Liver (tissue), 9 donors: Measurements from ENCODE around the gene AKNA. TPM values are rescaled to one million over a fixed set of nuclear protein-coding genes. Genes with fewer than 3 reads are reported as not detected.

ENCODE experiments used
- DNase-seq: peaks from one replicate; pipeline ENCODE4 v3.0.0-alpha.2; 2017; ENCODE audit warnings: low spot score
- H3K27ac ChIP-seq, 2 donors: one replicate each; pipeline ENCODE4 v1.7.0; 2013; ENCODE audit warnings: inconsistent platforms in 2 of 2, low read length in 2 of 2, control low read depth in 1 of 2, low read depth in 1 of 2, mild to moderate bottlenecking in 1 of 2
- H3K27me3 ChIP-seq, 4 donors: one replicate each; pipeline versions ENCODE4 v1.6.1 to v1.7.0; 2013; ENCODE audit warnings: low read length in 3 of 4, inconsistent platforms in 1 of 4, mild to moderate bottlenecking in 1 of 4, moderate library complexity in 1 of 4; ENCODE audit not compliant: control insufficient read depth in 4 of 4, insufficient read depth in 4 of 4
- H3K36me3 ChIP-seq, 4 donors: one replicate each; pipeline versions ENCODE4 v1.6.1 to v1.7.0; 2013; ENCODE audit warnings: low read length in 3 of 4, mild to moderate bottlenecking in 3 of 4, low read depth in 1 of 4, moderate library complexity in 1 of 4; ENCODE audit not compliant: control insufficient read depth in 4 of 4, insufficient read depth in 3 of 4
- H3K4me1 ChIP-seq, 4 donors: one replicate each; pipeline versions ENCODE4 v1.6.1 to v1.7.0; 2013; ENCODE audit warnings: low read length in 3 of 4, mild to moderate bottlenecking in 3 of 4, moderate library complexity in 1 of 4; ENCODE audit not compliant: control insufficient read depth in 4 of 4, insufficient read depth in 4 of 4
- H3K4me3 ChIP-seq, 3 donors: one replicate each; pipeline versions ENCODE4 v1.6.1 to v1.7.0; 2013; ENCODE audit warnings: low read length in 3 of 3, control low read depth in 1 of 3, low read depth in 1 of 3, mild to moderate bottlenecking in 1 of 3
- H3K9ac ChIP-seq, 2 donors: one replicate each; pipeline ENCODE4 v1.7.0; 2013; ENCODE audit warnings: low read length in 2 of 2, mild to moderate bottlenecking in 2 of 2, moderate library complexity in 2 of 2, control low read depth in 1 of 2, low read depth in 1 of 2
- H3K9me3 ChIP-seq, 4 donors: one replicate each; pipeline versions ENCODE4 v1.6.1 to v1.7.0; 2013; ENCODE audit warnings: low read length in 3 of 4; ENCODE audit not compliant: control insufficient read depth in 4 of 4
- ATF3 ChIP-seq: IDR thresholded peaks from 2 replicates; pipeline ENCODE4 v1.6.1; 2016; ENCODE audit warnings: antibody characterized with exemption
- CTCF ChIP-seq: fragments of 150-350 bp; IDR thresholded peaks from 2 replicates; pipeline ENCODE4 v1.5.1; 2017; ENCODE audit warnings: improper control_type of control experiment, low read depth, low read length; ENCODE audit not compliant: missing input control
- EGR1 ChIP-seq, 2 donors: IDR thresholded peaks; 2 replicates each; pipeline ENCODE4 v1.6.1; 2016 to 2018; ENCODE audit warnings: antibody characterized with exemption in 2 of 2, low read depth in 2 of 2
- FOXA1 ChIP-seq: IDR thresholded peaks from 2 replicates; pipeline ENCODE4 v1.6.1; 2016; ENCODE audit warnings: antibody characterized with exemption
- FOXA2 ChIP-seq: IDR thresholded peaks from 2 replicates; pipeline ENCODE4 v1.6.1; 2016; ENCODE audit warnings: antibody characterized with exemption
- GABPA ChIP-seq, 2 donors: IDR thresholded peaks in 1 of 2; conservative IDR thresholded peaks in 1 of 2; 2 replicates each; pipeline ENCODE4 v1.6.1; 2016; ENCODE audit warnings: antibody characterized with exemption in 2 of 2, mild to moderate bottlenecking in 1 of 2, moderate library complexity in 1 of 2
- HNF4A ChIP-seq, 2 donors: conservative IDR thresholded peaks; 2 replicates each; pipeline ENCODE4 v1.6.1; 2016; ENCODE audit warnings: antibody characterized with exemption in 2 of 2, mild to moderate bottlenecking in 2 of 2
- HNF4G ChIP-seq: IDR thresholded peaks from 2 replicates; pipeline ENCODE4 v1.6.1; 2016; ENCODE audit warnings: antibody characterized with exemption
- JUND ChIP-seq, 2 donors: IDR thresholded peaks; 2 replicates each; pipeline ENCODE4 v1.6.1; 2016; ENCODE audit warnings: antibody characterized with exemption in 2 of 2
- MAX ChIP-seq: IDR thresholded peaks from 2 replicates; pipeline ENCODE4 v1.6.1; 2016; ENCODE audit warnings: antibody characterized with exemption
- NR2F2 ChIP-seq: IDR thresholded peaks from 2 replicates; pipeline ENCODE4 v1.6.1; 2016; ENCODE audit warnings: antibody characterized with exemption
- RAD21 ChIP-seq, 2 donors: IDR thresholded peaks; 2 replicates each; pipeline ENCODE4 v1.6.1; 2016; ENCODE audit warnings: antibody characterized with exemption in 2 of 2, mild to moderate bottlenecking in 2 of 2
- REST ChIP-seq: IDR thresholded peaks from 2 replicates; pipeline ENCODE4 v1.6.1; 2016; ENCODE audit warnings: antibody characterized with exemption, mild to moderate bottlenecking
- RXRA ChIP-seq, 2 donors: IDR thresholded peaks; 2 replicates each; pipeline ENCODE4 v1.6.1; 2017 to 2018; ENCODE audit warnings: antibody characterized with exemption in 2 of 2, mild to moderate bottlenecking in 1 of 2
- SP1 ChIP-seq: IDR thresholded peaks from 2 replicates; pipeline ENCODE4 v1.6.1; 2018; ENCODE audit warnings: antibody characterized with exemption, mild to moderate bottlenecking
- YY1 ChIP-seq: IDR thresholded peaks from 2 replicates; pipeline ENCODE4 v1.6.1; 2016; ENCODE audit warnings: antibody characterized with exemption, mild to moderate bottlenecking
- ZBTB33 ChIP-seq: IDR thresholded peaks from 2 replicates; pipeline ENCODE4 v1.6.1; 2016; ENCODE audit warnings: antibody characterized with exemption
- WGBS: extraction: QIAGEN DNeasy Blood & Tissue Kit; methylation state at CpG from one replicate; pipeline ENCODE4 v1.1.7; 2013; 5-methylcytosine and 5-hydroxymethylcytosine counted together
- polyA plus RNA-seq, 2 donors: library from polyadenylated mRNA; stranded (reverse) in 1 of 2; unstranded in 1 of 2; fragments of 200-250 nt in 1 of 2; fragments of >200 nt in 1 of 2; fragmentation: Nextera tagmentation in 1 of 2; extraction: Ambion mirVana in 1 of 2; gene quantifications; one replicate each; pipeline versions ENCODE4 v1.2.1 to v1.2.3, GENCODE V29; 2013 to 2015
- total RNA-seq, 2 donors: library from RNA; depleted of rRNA; stranded (reverse); fragments of >200 nt; gene quantifications; one replicate each; pipeline ENCODE4 v1.2.3, GENCODE V29; 2014
- donor health status: healthy.
- donor health status: healthy.
- donor health status: healthy.
- donor health status: healthy.
- donor health status: healthy.

The AKNA gene
- total and polyA plus RNA-seq, 4 donors: 4.2 to 31.7 (median 6.9) TPM

GRCh38 chr9:114300153-114300845, 87.5 kb downstream of the AKNA start:
- no peak for TF ChIP-seq SP1
- no peak for TF ChIP-seq FOXA1
- TF ChIP-seq FOXA2: no peak
- no peak for TF ChIP-seq RXRA (IDR thresholded peaks at IDR 0.05)
- no peak for TF ChIP-seq MAX
- TF ChIP-seq RAD21 (IDR thresholded peaks at IDR 0.05): no peak
- TF ChIP-seq EGR1 (IDR thresholded peaks at IDR 0.05; ENCODE audit: low read depth in 2 of 2): no peak
- TF ChIP-seq REST: no peak
- 98% methylated on average over 4 of the region's 4 CpGs for whole genome bisulfite sequencing
- Histone ChIP-seq H3K4me1 (peaks cover 0 to 8% (median 4%) of the 10 kb centered on the region in 4 donors), H3K4me3 (no peak overlapping the region), H3K9me3 (no peaks in the 10 kb centered on the region), H3K36me3 (peaks cover 5 to 21% (median 11%) of the 10 kb centered on the region in 4 donors), H3K27me3 (no peaks in the 10 kb centered on the region), H3K27ac (no peak overlapping the region), H3K9ac (no peak overlapping the region)
- peak; percentile 32 for DNase-seq

- 77% methylated on average over 15 of the region's 15 CpGs for WGBS
- Histone ChIP-seq H3K4me3 (no peak overlapping the region), H3K27ac (no peak overlapping the region), H3K36me3 (peaks cover 6 to 29% (median 18%) of the 10 kb centered on the region in 4 donors), H3K9ac (no peak overlapping the region), H3K9me3 (peaks cover 0 to 6% (median 2%) of the 10 kb centered on the region in 4 donors), H3K27me3 (no peaks in the 10 kb centered on the region), H3K4me1 (peaks cover 0 to 7% (median 4%) of the 10 kb centered on the region in 4 donors)
- DNase-seq: no peak
- TF ChIP-seq REST (peak; percentile 53), CTCF (no peak), JUND (IDR thresholded peaks at IDR 0.05) (no peak), ZBTB33 (no peak), EGR1 (IDR thresholded peaks at IDR 0.05; ENCODE audit: low read depth in 2 of 2) (peak in 1 of 2 donors; percentile 40), HNF4G (peak; percentile 13), YY1 (peak; percentile 30), RXRA (IDR thresholded peaks at IDR 0.05) (peak; percentile 77 to 87), GABPA (IDR thresholded peaks at IDR 0.05 in 1 of 2, conservative IDR thresholded peaks at IDR 0.05 in 1 of 2) (no peak), MAX (peak; percentile 39), HNF4A (conservative IDR thresholded peaks at IDR 0.05) (peak; percentile 76 to 81), NR2F2 (peak; percentile 62), SP1 (peak; percentile 35), ATF3 (no peak), FOXA2 (peak; percentile 74), FOXA1 (peak; percentile 64)
Observed at GRCh38 chr9:114299286-114300152, 88.3 kb downstream of the AKNA start.
